ENCODE data around the gene WWOX. TPM values are rescaled to one million over a fixed set of nuclear protein-coding genes. Genes with fewer than 3 reads are reported as not detected.

Gene WWOX
- total and polyA plus RNA-seq, 2 of the 4 experiments (the other 2 are of a cell fraction), result 2.7 to 5.4 TPM

GRCh38 chr16:78755751-78756661 lies 656.6 kb downstream of the WWOX start:
- no peaks in the 10 kb centered on the region for H3K36me3 ChIP-seq (ENCODE audit: control insufficient read depth, insufficient read depth, low read length)
- no peak overlapping the region for H4K91ac ChIP-seq (ENCODE audit: insufficient read depth, low read depth, low read length)
- no peak for TF ChIP-seq RFX5 (IDR thresholded peaks at IDR 0.05; ENCODE audit: low read depth, low read length)
- TF ChIP-seq RAD21 (IDR thresholded peaks at IDR 0.05; ENCODE audit: low read length), result no peak
- no peak for TF ChIP-seq SMC3 (IDR thresholded peaks at IDR 0.05; ENCODE audit: low read depth, low read length)
- no peak for TF ChIP-seq BHLHE40 (IDR thresholded peaks at IDR 0.05; ENCODE audit: low read depth, low read length)
- TF ChIP-seq MAZ (IDR thresholded peaks at IDR 0.05; ENCODE audit: borderline replicate concordance, low read depth, low read length), result no peak
- TF ChIP-seq FOS (IDR thresholded peaks at IDR 0.05; ENCODE audit: low read depth, low read length), result no peak
- no peak for TF ChIP-seq USF2 (IDR thresholded peaks at IDR 0.05; ENCODE audit: low read depth, low read length)
- no peak for TF ChIP-seq MAFK (IDR thresholded peaks at IDR 0.05; ENCODE audit: low read depth, low read length)
- TF ChIP-seq CHD1 (IDR thresholded peaks at IDR 0.05; ENCODE audit: low read depth, low read length), result no peak
- TF ChIP-seq NFE2L2 (IDR thresholded peaks at IDR 0.05; ENCODE audit: low read depth, low read length), result no peak
- TF ChIP-seq ELK1 (IDR thresholded peaks at IDR 0.05; ENCODE audit: borderline replicate concordance, low read depth, low read length), result no peak
- TF ChIP-seq POLR2A (IDR thresholded peaks at IDR 0.05; ENCODE audit: low read depth, low read length), result no peak
- no peak overlapping the region for H3K23ac ChIP-seq (ENCODE audit: low read depth, low read length)
- no peak overlapping the region for H2BK5ac ChIP-seq (ENCODE audit: low read depth, low read length, poor library complexity, severe bottlenecking)
- H3K9me1 ChIP-seq (ENCODE audit: insufficient read depth, low read length), result no peaks in the 10 kb centered on the region
- H3K4ac ChIP-seq (ENCODE audit: low read depth, low read length), result no peak overlapping the region
- H3K14ac ChIP-seq (replicated peaks; ENCODE audit: low read depth, low read length), result no peak overlapping the region
- DNase-seq, result no peak
- no peak overlapping the region for H3K9ac ChIP-seq (ENCODE audit: low read depth, low read length)
- intact Hi-C loops (cut with micrococcal nuclease), result no loop called here
- no peak overlapping the region for H3K4me3 ChIP-seq (ENCODE audit: insufficient read depth, low read depth, low read length)
- no peak overlapping the region for H2AFZ ChIP-seq (replicated peaks; ENCODE audit: low read length, poor library complexity)
- whole genome bisulfite sequencing, 2 experiments (ENCODE audit: extremely low coverage in 2 of 2, insufficient read length in 1 of 2), result no CpG with 5 or more reads among the region's 8 CpGs
- H2BK15ac ChIP-seq (ENCODE audit: low read depth, low read length), result no peak overlapping the region
- H4K8ac ChIP-seq (ENCODE audit: low read depth in 2 of 2, low read length in 2 of 2), result no peak overlapping the region
- dilution Hi-C loops (cut with HindIII; ENCODE audit: low sequenced_read_pairs, unreplicated experiment), result no loop called here
- peaks cover 5% of the 10 kb centered on the region; the same call in 1 of the 2 replicates for H3K9me3 ChIP-seq (ENCODE audit: control insufficient read depth, insufficient read depth, low read length)
- no peaks in the 10 kb centered on the region for H3K79me1 ChIP-seq (ENCODE audit: low read depth in 1 of 2, low read length in 2 of 2)
- H4K20me1 ChIP-seq (ENCODE audit: insufficient read depth, low read length), result no peaks in the 10 kb centered on the region
- H4K5ac ChIP-seq (ENCODE audit: low read depth, low read length), result no peak overlapping the region
- no peak overlapping the region for H2BK120ac ChIP-seq (ENCODE audit: low read depth, low read length)
- H3K4me1 ChIP-seq (ENCODE audit: control insufficient read depth, insufficient read depth, low read length), result no peaks in the 10 kb centered on the region
- no peak overlapping the region for H3K18ac ChIP-seq (ENCODE audit: low read depth, low read length)
- no peak overlapping the region for H3K4me2 ChIP-seq (ENCODE audit: low read depth, low read length)
- BruUV-seq (replicated peaks), result no TSS peak
- no peak overlapping the region for H3K27ac ChIP-seq (ENCODE audit: insufficient read depth, low read length)
- H2BK20ac ChIP-seq (ENCODE audit: low read depth, low read length), result no peak overlapping the region
- ATAC-seq (ENCODE audit: low read depth), result no peak
- no peak overlapping the region for H2AK5ac ChIP-seq (ENCODE audit: low read depth, low read length)
- CTCF ChIA-PET, result no interaction called here
- in situ Hi-C loops (cut with MboI; ENCODE audit: low sequenced_read_pairs), result no loop called here
- no peak overlapping the region for H3K56ac ChIP-seq (ENCODE audit: extremely low read depth, insufficient read depth, low read length)
- no peaks in the 10 kb centered on the region for H3K27me3 ChIP-seq (ENCODE audit: control insufficient read depth, insufficient read depth, low read length)
- H2AK9ac ChIP-seq (replicated peaks; ENCODE audit: low read depth, low read length, poor library complexity), result no peak overlapping the region
- POLR2A ChIA-PET (ENCODE audit: unreplicated experiment), result no interaction called here
